ENCODE data around the gene SEZ6L2. TPM values are rescaled to one million over a fixed set of nuclear protein-coding genes. Genes with fewer than 3 reads are reported as not detected.
"Not testable (repeated sequence)": the region's sequence is repeated elsewhere in the genome, so short reads cannot be mapped to it uniquely, and the experiment has no call there.

SEZ6L2 gene
- total and polyA plus RNA-seq, 2 donors (not counting 1 experiment from before 2014, with no cell fraction given) = 1.2 to 1.8 TPM

GRCh38 chr16:29875206-29875605, 24.1 kb downstream of the SEZ6L2 start:
- H3K27me3 ChIP-seq (ENCODE audit: control insufficient read depth, insufficient read depth, low read length) = peaks cover 13% of the 10 kb centered on the region
- H4K20me1 ChIP-seq (ENCODE audit: control insufficient read depth, extremely low read depth, insufficient read depth, low read length) = no peaks in the 10 kb centered on the region
- no peaks in the 10 kb centered on the region for H3K36me3 ChIP-seq (ENCODE audit: control insufficient read depth, insufficient read depth, low read length)
- no peak overlapping the region for H3K4me3 ChIP-seq (replicated peaks in 1 of 4; ENCODE audit: control extremely low read depth in 1 of 4, insufficient read depth in 1 of 4, low read depth in 3 of 4, low read length in 4 of 4)
- no peak for DNase-seq (ENCODE audit: low read depth in 2 of 2)
- no peak overlapping the region for H3K4me2 ChIP-seq (ENCODE audit: extremely low read depth, insufficient read depth, low read length)
- no peak overlapping the region for H3K9ac ChIP-seq (ENCODE audit: insufficient read depth, low read length)
- H2AFZ ChIP-seq (ENCODE audit: low read length) = no peak overlapping the region
- H3K27ac ChIP-seq (ENCODE audit: insufficient read depth, low read length) = no peak overlapping the region
- H3K4me1 ChIP-seq (ENCODE audit: control insufficient read depth, extremely low read depth, insufficient read depth, low read length) = no peaks in the 10 kb centered on the region
- H3K9me3 ChIP-seq (ENCODE audit: control insufficient read depth, insufficient read depth, low read depth, low read length) = no peaks in the 10 kb centered on the region
- no peaks in the 10 kb centered on the region for H3K79me2 ChIP-seq (ENCODE audit: control insufficient read depth, insufficient read depth, low read length)
- TF ChIP-seq EZH2 (IDR thresholded peaks at IDR 0.05; ENCODE audit: low read length, missing control alignments) (no peak), CTCF (conservative IDR thresholded peaks at IDR 0.05 in 1 of 2, IDR thresholded peaks at IDR 0.05 in 1 of 2; ENCODE audit: low read depth in 1 of 2, low read length in 2 of 2) (no peak)

GRCh38 chr16:29873319-29873718, 26.0 kb downstream of the SEZ6L2 start:
- Histone ChIP-seq H3K36me3 (ENCODE audit: control insufficient read depth, insufficient read depth, low read length) (no peaks in the 10 kb centered on the region), H2AFZ (ENCODE audit: low read length) (no peak overlapping the region), H3K9ac (ENCODE audit: insufficient read depth, low read length) (no peak overlapping the region), H3K27ac (ENCODE audit: insufficient read depth, low read length) (no peak overlapping the region), H3K4me2 (ENCODE audit: extremely low read depth, insufficient read depth, low read length) (no peak overlapping the region), H3K79me2 (ENCODE audit: control insufficient read depth, insufficient read depth, low read length) (no peaks in the 10 kb centered on the region), H3K4me1 (ENCODE audit: control insufficient read depth, extremely low read depth, insufficient read depth, low read length) (no peaks in the 10 kb centered on the region), H4K20me1 (ENCODE audit: control insufficient read depth, extremely low read depth, insufficient read depth, low read length) (no peaks in the 10 kb centered on the region), H3K4me3 (replicated peaks in 1 of 4; ENCODE audit: control extremely low read depth in 1 of 4, insufficient read depth in 1 of 4, low read depth in 3 of 4, low read length in 4 of 4) (no peak overlapping the region), H3K9me3 (ENCODE audit: control insufficient read depth, insufficient read depth, low read depth, low read length) (no peaks in the 10 kb centered on the region), H3K27me3 (ENCODE audit: control insufficient read depth, insufficient read depth, low read length) (peaks cover 13% of the 10 kb centered on the region)
- DNase-seq (ENCODE audit: low read depth in 2 of 2) = no peak
- TF ChIP-seq CTCF (conservative IDR thresholded peaks at IDR 0.05 in 1 of 2, IDR thresholded peaks at IDR 0.05 in 1 of 2; ENCODE audit: low read depth in 1 of 2, low read length in 2 of 2) = no peak
- no peak for TF ChIP-seq EZH2 (IDR thresholded peaks at IDR 0.05; ENCODE audit: low read length, missing control alignments)

GRCh38 chr16:29871822-29872546, 27.4 kb downstream of the SEZ6L2 start:
- H3K9ac ChIP-seq (ENCODE audit: insufficient read depth, low read length) = no peak overlapping the region
- DNase-seq (ENCODE audit: low read depth in 2 of 2) = no peak
- no peak overlapping the region for H3K27ac ChIP-seq (ENCODE audit: insufficient read depth, low read length)
- H3K27me3 ChIP-seq (ENCODE audit: control insufficient read depth, insufficient read depth, low read length) = peaks cover 4% of the 10 kb centered on the region
- H3K79me2 ChIP-seq (ENCODE audit: control insufficient read depth, insufficient read depth, low read length) = no peaks in the 10 kb centered on the region
- no peak overlapping the region for H3K4me3 ChIP-seq (replicated peaks in 1 of 4; ENCODE audit: control extremely low read depth in 1 of 4, insufficient read depth in 1 of 4, low read depth in 3 of 4, low read length in 4 of 4)
- no peak overlapping the region for H3K4me2 ChIP-seq (ENCODE audit: extremely low read depth, insufficient read depth, low read length)
- no peaks in the 10 kb centered on the region for H4K20me1 ChIP-seq (ENCODE audit: control insufficient read depth, extremely low read depth, insufficient read depth, low read length)
- no peaks in the 10 kb centered on the region for H3K4me1 ChIP-seq (ENCODE audit: control insufficient read depth, extremely low read depth, insufficient read depth, low read length)
- TF ChIP-seq EZH2 (IDR thresholded peaks at IDR 0.05; ENCODE audit: low read length, missing control alignments) (no peak), CTCF (conservative IDR thresholded peaks at IDR 0.05 in 1 of 2, IDR thresholded peaks at IDR 0.05 in 1 of 2; ENCODE audit: low read depth in 1 of 2, low read length in 2 of 2) (no peak)
- no peaks in the 10 kb centered on the region for H3K36me3 ChIP-seq (ENCODE audit: control insufficient read depth, insufficient read depth, low read length)
- no peaks in the 10 kb centered on the region for H3K9me3 ChIP-seq (ENCODE audit: control insufficient read depth, insufficient read depth, low read depth, low read length)
- H2AFZ ChIP-seq (ENCODE audit: low read length) = no peak overlapping the region

GRCh38 chr16:29869067-29869466, 30.3 kb downstream of the SEZ6L2 start:
- not testable (repeated sequence) for H3K9ac ChIP-seq (ENCODE audit: insufficient read depth, low read length); H4K20me1 ChIP-seq (ENCODE audit: control insufficient read depth, extremely low read depth, insufficient read depth, low read length); H2AFZ ChIP-seq (ENCODE audit: low read length); H3K4me2 ChIP-seq (ENCODE audit: extremely low read depth, insufficient read depth, low read length); H3K9me3 ChIP-seq (ENCODE audit: control insufficient read depth, insufficient read depth, low read depth, low read length); H3K27ac ChIP-seq (ENCODE audit: insufficient read depth, low read length); H3K79me2 ChIP-seq (ENCODE audit: control insufficient read depth, insufficient read depth, low read length); DNase-seq (ENCODE audit: low read depth in 2 of 2); H3K27me3 ChIP-seq (ENCODE audit: control insufficient read depth, insufficient read depth, low read length); H3K4me3 ChIP-seq (replicated peaks in 1 of 4; ENCODE audit: control extremely low read depth in 1 of 4, insufficient read depth in 1 of 4, low read depth in 3 of 4, low read length in 4 of 4); H3K36me3 ChIP-seq (ENCODE audit: control insufficient read depth, insufficient read depth, low read length); H3K4me1 ChIP-seq (ENCODE audit: control insufficient read depth, extremely low read depth, insufficient read depth, low read length)
